Inflammatory macrophage (primary cell): ENCODE data around the gene TEPSIN.

ENCODE experiments used
- DNase-seq, 2 donors: peaks; one replicate each; pipeline ENCODE4 v3.0.0-alpha.2; 2020 to 2022
- total RNA-seq, 18 experiments: gene quantifications; one replicate each; lab custom pipeline; 2026; ENCODE audit warnings: mixed read lengths in 6 of 18, inconsistent platforms in 2 of 18; lab: John Stamatoyannopoulos, UW

The TEPSIN gene
- total RNA-seq: 6.5 to 26.2 (median 15.1) reads per million in 18 experiments

GRCh38 chr17:81238815-81239713 is at the start of gene TEPSIN, which contains the start of gene NDUFAF8:
TSS of gene TEPSIN (minus strand) at chr17:81239055. CDS start at chr17:81239033, 22 bp downstream.
TSS of gene NDUFAF8 (plus strand) at chr17:81239318. CDS start at chr17:81239364, 46 bp downstream.
- DNase-seq: peak; percentile 100

GRCh38 chr17:81287741-81288430 is 49.0 kb upstream of the TEPSIN start:
- peak; percentile 16 to 51 for DNase-seq

GRCh38 chr17:81287152-81287551 is 48.3 kb upstream of the TEPSIN start:
- no peak for DNase-seq

- DNase-seq: no peak
Measured at GRCh38 chr17:81286491-81287145, 47.8 kb upstream of the TEPSIN start.

GRCh38 chr17:81285894-81286293 is 47.0 kb upstream of the TEPSIN start:
- DNase-seq: no peak

GRCh38 chr17:81285179-81285878 is 46.5 kb upstream of the TEPSIN start:
- peak; percentile 93 to 97 for DNase-seq

- DNase-seq: no peak
Measured at GRCh38 chr17:81282876-81283275, 44.0 kb upstream of the TEPSIN start.

- DNase-seq: no peak
Measured at GRCh38 chr17:81282141-81282540, 43.3 kb upstream of the TEPSIN start.

GRCh38 chr17:81280571-81280970 is 41.7 kb upstream of the TEPSIN start:
- DNase-seq: no peak

GRCh38 chr17:81279278-81280275 is 40.7 kb upstream of the TEPSIN start:
- DNase-seq: no peak

- DNase-seq: no peak
Measured at GRCh38 chr17:81278831-81279230, 40.0 kb upstream of the TEPSIN start.

GRCh38 chr17:81277946-81278693 is 39.3 kb upstream of the TEPSIN start:
- no peak for DNase-seq

GRCh38 chr17:81277421-81277820 is 38.6 kb upstream of the TEPSIN start:
- no peak for DNase-seq

GRCh38 chr17:81276781-81277180 is 37.9 kb upstream of the TEPSIN start:
- DNase-seq: no peak

- no peak for DNase-seq
Measured at GRCh38 chr17:81274471-81274855, 35.6 kb upstream of the TEPSIN start.

- no peak for DNase-seq
Measured at GRCh38 chr17:81273698-81274470, 35.0 kb upstream of the TEPSIN start.

- DNase-seq: peak; percentile 51 to 56
Measured at GRCh38 chr17:81272616-81273015, 33.8 kb upstream of the TEPSIN start.

GRCh38 chr17:81271226-81271625 is 32.4 kb upstream of the TEPSIN start:
- DNase-seq: no peak

- DNase-seq: peak in 1 of 2 donors; percentile 75
Measured at GRCh38 chr17:81270279-81270678, 31.4 kb upstream of the TEPSIN start.
